ENCODE measurements around the gene PAFAH1B2.
A peak's percentile ranks its signal among the peaks of the same experiment; 100 is the strongest.
"Not testable (repeated sequence)": the region's sequence is repeated elsewhere in the genome, so short reads cannot be mapped to it uniquely, and the experiment has no call there.

The PAFAH1B2 gene, protein sequence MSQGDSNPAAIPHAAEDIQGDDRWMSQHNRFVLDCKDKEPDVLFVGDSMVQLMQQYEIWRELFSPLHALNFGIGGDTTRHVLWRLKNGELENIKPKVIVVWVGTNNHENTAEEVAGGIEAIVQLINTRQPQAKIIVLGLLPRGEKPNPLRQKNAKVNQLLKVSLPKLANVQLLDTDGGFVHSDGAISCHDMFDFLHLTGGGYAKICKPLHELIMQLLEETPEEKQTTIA

DNA sequence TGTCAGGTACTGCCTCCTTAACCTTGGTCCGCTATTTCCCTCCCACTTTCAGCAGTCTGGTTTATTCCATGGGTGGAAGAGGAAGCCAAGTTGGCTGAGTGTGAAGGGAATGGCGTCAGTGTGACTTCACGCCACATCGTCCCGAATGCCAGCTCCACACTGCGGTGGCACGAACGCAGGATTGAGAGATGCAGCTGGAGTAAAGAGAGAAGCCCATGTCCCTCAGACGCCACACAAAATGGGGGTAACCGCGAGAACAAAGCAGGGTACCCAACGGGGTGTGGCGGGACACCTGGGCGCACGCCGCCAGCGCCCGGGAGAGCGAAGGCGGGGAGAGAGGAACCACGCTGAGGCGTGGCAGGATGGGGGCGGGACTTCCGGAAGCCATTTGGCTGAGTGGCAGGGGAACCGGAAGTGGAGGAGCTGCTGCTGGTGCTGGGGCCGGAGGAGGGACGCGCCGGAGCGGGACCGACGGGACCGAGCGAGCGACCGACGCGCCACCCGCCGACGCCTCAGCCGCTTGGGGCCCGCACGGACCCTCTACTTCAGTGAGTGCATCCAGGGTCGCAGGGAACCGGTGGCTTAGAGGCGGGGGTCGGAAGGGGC, at the start of gene PAFAH1B2:
TSS of gene PAFAH1B2 (plus strand) at position 417 of the 606 bp plus-strand sequence. CDS start 8,161 bp downstream, outside the sequence.
- DNase-seq = peak; percentile 98

DNA sequence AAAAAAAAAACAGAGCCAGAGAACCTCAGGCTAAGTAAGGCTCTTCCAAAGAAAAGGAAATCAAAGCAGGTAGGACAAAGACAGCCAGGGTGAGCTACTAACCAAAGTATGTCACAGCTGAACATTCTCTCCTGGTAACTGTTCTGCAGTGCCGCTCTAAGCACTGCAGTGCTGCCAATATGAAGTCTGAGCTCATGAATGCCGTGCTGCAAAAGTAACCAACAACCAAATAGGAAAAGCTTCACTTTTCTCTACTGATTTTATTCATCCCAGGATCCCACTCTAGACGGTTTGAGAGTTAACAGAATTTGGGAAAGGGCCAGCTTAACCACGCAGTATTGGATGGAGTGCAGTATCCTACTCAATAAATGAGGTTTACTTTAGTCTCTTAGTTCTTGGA, 49.3 kb upstream of the PAFAH1B2 start:
- peak; percentile 7 for DNase-seq

DNA sequence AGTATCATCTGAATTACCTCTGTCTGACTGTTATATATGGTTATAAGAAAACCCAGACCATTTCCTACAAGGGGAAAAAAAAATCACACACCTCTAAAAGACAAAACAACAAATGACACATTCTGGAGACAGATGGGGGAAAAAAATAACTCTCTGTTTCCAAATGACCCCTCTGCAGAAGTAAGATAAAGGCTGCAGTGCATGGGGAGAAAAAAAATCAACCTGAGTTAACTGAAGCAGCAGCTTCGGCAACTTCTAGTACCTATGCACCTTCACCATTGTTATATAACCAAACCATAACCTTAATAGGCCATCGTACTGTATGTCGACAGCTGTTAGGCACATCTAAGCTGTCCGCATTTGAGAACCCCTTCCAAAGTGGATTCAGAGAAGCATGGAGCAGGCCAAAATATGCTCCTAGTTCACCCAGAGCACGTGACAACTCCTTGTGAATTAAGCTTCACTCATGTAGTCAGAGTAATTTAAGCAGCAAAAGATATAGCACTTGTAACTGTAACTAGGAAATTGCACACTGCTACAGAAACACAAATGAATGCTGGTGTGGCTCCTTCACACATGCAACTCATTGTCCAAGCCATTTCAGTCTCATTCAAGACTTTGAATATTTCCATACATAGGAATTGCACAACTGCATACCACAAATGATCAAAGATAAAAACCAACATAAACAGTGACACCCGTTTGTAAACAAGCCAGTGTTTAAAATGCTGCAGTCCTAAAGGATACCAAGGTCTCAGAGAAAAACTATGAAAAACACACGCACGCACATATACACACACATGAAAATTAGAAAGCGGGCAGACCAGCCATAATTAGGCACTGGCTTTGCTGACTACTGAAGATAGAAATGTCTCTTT, 48.6 kb upstream of the PAFAH1B2 start:
- DNase-seq = peak; percentile 49

DNA sequence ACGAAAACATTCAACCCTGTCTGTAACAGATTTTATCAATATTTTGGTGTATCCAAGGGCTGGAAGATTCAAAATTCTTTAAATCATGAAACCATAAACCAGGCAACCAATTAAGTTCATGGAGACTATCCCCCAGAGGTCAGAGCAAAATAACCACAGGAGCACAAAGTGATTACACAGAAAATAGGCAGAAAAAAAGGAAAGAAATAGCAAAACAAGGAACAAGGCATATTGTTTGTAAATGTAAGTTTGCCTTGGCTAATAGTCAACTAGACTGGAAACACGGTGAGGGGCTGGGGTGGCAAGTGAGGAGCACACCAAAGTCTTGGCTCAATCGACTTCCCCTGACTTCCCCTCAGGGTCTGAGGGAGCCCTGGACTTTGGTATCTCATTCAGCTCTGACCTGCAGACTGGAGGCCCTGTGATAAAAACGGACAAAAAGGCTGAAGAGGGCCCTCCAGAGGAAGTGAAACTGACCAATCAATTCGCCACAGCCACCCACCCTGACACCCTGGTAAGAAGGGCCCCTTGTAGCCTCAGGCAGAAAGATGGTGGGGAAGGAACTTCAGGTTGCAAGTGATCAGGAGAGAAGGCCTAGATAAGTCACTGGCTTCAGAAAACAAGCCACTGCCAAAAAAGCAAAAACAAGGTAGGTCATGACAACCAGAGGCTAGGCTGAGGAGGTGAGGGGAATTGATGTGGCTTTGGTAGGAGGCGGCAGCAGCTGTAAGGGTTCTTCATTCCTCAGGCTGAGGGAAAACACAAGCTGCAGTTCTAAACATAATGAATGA, 47.7 kb upstream of the PAFAH1B2 start:
- peak; percentile 54 for DNase-seq

DNA sequence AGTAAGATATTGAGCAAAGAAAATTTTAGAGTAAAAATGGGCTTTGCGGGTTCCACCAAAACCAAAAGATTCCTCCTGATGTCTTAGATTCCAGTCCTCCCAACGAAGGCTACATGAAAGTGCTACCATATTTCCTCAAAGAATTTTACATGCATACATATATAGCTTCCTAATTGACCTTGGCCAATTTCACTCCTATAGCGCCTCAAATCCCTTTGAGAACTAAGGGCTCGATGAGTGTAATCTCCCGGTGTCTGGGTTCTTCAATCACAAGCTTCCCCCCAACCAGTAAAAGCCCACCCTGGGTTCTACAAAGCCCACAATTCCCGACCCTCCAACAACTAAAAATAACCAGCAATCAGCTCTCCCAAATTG, 47.1 kb upstream of the PAFAH1B2 start:
- DNase-seq = no peak

DNA sequence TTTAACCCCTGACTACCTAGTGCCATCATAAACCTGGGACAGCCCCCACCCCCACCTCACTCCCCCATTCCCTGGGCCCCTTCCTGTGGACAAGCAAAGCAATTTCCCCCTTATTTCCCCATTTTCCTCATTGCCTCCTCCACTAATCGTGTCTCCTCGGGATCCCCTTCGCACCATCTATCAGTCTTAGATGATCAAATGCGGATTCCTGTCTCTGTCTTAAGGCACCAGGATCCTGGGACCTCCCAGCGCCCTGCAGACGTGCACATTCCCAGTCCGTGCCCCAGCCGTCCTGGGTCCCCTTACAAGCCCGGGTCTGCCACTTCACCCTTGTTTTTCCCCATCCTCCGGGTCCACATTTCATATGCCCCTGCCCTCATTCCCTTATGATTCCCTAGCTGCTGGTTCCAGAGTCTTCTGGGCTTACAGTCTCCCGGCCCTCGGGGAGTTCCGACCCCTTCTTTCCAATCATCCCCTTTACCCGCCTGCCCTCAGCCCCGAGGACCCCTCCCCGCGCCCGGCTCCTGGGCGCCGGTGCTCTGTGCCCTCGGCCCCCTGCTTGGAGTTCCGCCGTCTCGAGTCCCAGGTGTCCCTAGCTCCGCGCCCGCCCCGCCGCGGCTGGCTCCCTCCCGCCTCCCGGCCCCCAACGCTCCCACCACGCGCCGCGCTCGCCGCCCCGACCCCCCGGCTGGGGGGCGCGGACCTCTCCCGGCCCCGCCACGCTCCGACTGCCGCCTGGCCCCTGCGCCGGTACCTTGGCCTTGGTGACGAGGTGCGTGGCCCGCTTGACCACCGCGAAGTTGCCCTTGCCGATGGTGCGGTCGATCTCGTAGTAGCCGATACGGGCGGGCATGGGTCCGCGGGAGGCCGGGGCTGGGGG, 46.5 kb upstream of the PAFAH1B2 start:
- peak; percentile 35 for DNase-seq

DNA sequence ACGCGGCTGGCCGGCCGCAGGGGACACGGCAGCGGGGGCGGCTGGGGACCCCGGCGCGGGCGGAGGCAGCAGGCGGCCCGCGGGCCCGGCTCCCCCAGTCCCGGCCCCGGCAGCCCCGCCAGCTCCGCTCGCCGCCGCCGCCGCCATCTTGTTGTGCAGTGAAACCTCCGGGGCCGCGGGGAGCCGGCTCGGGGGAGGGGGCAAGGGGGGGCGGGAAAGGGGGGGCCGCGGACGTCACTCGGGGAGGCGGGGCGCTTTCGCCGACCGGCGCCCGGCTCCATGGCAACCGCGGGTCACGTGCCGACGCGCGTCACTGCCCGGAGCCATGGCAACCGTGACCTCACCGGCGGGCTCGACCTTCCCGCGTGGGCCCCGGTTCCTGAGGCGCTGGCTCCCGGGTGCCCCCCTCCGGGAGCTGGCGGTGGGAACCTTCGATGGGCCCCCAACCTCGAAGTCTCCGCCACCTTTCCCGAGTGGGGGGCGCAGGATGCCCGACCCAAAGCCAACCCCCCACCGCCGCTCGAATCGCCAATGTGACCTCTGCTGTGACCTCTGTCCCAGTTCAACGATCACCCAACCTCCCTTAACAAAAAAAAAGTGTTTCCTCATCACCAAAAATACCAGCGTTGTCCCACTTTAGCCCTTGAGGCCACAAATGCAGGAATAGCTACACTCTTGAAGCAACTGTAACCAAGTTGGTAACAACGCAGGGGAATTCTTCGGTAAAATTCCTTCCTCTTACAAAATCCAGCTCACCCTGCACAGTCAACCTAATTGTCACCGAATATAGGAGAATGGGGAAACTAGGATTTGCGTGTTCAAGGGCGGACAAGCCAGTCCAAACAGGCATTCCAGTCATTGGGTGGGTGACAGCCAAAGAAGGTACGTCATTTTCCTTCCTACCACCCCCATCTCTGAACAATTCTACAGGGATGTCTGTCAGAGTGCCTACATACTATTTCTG, 45.5 kb upstream of the PAFAH1B2 start, which contains the start of gene SIK3:
TSS of gene SIK3 (minus strand) at position 160 of the 964 bp plus-strand sequence. CDS start at position 147, 13 bp downstream.
- peak; percentile 95 for DNase-seq

DNA sequence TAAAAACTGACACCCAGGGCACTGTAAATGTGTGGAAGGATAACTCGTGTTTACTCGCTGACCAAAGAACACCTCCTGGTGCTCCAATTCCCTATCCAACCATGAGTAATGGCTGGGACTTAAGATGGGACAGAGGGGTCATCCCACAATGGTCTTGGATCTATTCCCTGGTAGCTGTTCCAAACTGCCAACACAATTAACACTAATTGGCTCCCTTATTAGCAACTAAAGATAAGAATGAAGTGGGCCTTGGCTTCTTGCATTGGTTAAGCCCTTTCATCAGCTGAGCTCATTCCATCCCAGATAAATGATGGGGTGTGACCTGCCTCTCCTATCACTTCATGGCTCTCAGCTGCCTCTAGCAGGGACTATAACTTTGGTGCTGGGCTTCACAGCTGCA, 44.4 kb upstream of the PAFAH1B2 start:
- DNase-seq = no peak

DNA sequence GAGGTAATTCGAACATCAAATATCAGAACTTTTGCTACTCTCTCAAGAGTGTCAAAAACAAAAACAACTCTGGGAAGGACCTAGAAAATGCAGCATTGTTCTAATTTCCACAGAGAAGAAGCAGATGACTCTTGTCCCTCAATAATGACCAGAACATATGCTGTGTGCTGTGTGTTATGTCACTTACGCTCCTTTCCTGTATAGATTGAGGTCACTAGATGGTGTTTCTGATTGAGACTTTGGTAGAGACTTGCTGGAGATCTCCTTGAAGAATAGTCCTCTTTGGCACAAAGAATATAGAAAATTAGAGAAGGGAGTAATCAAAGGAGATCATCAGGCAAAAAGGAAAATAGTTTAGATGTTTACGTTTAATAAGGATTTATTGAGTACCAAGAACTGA, 43.5 kb upstream of the PAFAH1B2 start:
- DNase-seq = no peak

DNA sequence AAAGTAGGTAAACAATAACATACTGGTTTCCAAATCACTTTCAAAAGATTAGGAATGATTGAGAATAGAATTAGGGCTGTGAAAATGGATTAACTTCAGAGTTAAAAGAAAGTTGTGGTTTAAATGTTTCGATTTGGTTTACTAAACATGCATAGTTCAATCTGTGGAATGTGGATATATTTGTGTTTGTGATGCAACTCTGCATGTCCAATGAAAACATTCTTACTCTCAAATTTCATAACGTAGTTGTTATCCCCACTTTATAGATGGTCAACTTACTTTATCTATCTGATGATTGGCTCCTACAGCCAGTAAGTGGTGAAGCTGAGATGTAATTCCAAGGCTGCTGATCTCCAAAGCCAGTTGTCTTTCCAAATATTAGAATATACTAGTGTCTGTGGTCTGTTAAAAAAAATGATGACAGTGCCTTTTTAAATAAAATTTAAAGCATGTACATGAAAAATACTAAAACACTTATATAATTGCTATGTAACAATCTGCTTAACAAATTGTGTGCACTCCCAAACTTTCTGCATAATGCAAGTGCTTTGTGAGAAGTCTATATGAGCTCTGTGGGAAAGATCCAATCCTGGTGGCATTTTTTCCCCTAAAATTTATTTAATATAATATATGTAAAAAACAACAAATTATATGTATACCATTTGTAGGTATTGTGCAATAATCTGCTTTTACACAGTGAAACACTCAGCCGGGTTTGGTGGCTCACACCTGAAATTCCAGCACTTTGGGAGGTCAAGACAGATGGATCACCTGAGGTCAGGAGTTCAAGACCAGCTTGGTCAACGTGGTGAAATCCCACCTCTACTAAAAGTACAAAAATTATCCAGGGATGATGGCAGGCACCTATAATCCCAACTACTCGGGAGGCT, 36.1 kb upstream of the PAFAH1B2 start:
- no peak for DNase-seq

DNA sequence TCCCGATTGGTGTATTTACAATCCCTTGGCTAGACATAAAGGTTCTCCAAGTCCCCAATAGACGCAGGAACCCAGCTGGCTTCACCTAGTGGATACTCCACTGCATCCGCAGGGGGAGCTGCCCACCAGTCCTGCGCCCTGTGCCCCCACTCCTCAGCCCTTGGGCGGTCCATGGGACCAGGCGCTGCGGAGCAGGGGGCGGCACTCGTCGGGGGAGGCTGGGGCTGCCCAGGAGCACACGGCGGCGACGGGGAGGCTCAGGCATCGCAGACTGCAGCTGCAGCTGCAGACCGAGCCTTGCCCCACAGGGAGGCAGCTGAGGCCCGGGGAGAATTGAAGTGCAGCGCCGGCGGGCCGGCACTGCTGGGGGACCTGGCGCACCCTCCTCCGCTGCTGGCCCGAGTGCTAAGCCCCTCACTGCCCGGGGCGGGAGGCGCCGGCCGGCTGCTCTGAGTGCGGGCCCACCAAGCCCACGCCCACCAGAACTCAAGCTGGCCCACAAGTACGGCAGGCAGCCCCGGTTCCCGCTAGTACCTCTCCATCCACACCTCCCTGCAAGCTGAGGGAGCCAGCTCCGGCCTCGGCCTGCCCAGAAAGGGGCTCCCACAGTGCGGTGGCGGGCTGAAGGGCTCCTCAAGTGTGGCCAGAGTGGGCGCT, 33.7 kb upstream of the PAFAH1B2 start:
- DNase-seq = no peak

DNA sequence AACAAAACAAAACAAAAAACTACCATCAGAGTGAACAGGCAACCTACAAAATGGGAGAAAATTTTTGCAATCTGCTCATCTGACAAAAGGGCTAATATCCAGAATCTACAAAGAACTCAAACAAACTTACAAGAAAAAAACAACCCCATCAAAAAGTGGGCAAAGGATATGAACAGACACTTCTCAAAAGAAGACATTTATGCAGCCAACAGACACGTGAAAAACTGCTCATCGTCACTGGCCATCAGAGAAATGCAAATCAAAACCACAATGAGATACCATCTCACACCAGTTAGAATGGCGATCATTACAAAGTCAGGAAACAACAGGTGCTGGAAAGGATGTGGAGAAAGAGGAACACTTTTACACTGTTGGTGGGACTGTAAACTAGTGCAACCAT, 31.6 kb upstream of the PAFAH1B2 start:
- not testable (repeated sequence) for DNase-seq

DNA sequence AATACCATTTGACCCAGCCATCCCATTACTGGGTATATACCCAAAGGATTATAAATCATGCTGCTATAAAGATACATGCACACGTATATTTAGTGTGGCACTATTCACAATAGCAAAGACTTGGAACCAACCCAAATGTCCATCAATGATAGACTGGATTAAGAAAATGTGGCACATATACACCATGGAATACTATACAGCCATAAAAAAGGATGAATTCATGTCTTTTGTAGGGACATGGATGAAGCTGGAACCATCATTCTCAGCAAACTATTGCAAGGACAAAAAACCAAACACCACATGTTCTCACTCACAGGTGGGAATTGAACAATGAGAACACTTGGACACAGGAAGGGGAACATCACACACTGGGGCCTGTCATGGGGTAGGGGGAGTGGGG, 31.1 kb upstream of the PAFAH1B2 start:
- not testable (repeated sequence) for DNase-seq

DNA sequence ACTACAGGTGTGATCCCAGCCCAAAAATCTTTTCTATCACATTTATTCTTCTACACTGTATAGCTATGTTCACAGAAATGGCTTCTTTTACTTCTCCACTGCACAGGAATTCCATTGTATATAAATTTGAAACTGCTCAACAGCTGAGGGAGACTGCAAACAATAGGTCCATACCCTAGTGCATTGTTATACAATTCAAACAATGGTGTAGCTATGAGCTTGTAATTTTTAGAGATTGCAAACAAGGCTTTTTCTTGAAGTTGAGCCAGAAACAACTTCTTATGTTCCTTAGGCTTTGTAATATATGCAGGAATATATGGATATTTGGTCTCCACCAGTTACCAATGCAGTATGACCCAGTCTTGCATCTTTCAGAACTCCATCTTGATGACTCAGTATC, 26.4 kb upstream of the PAFAH1B2 start:
- DNase-seq = no peak

DNA sequence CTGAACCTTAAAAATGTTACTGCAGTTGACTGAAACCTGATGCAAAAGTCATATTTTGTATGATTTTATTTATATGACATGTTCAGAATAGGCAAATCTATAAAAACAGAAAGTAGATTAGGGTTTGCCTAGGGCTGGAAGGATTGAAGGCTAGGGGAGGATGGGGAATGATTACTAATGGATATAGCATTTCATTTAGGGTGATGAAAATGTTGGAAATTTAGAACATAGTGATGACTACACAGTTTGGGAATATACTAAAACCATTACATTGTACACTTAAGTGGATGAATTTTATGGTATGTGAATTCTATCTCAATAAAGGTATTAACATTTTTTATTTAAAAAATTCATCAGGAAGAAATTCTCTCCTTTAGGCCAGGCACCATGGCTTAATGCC, 22.9 kb upstream of the PAFAH1B2 start:
- DNase-seq = no peak

DNA sequence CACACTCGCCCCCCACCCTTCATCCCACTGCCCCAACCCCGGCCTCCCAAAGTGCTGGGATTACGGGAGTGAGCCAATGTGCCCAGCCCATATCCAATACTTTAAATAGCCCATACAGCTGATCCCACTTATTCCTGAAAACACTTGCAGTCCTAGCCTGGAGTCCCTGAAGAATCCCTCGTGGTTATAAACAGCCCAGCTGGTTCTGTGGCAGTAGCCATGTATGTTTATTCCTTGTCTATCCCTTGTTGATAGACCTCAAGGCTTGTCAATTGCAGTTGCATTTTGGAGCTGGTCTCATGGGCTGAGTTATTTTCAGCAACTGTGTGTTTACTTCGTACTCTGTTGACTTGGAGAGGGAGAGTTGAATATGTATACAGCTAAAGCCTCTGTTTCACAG, 21.5 kb upstream of the PAFAH1B2 start:
- DNase-seq = no peak

DNA sequence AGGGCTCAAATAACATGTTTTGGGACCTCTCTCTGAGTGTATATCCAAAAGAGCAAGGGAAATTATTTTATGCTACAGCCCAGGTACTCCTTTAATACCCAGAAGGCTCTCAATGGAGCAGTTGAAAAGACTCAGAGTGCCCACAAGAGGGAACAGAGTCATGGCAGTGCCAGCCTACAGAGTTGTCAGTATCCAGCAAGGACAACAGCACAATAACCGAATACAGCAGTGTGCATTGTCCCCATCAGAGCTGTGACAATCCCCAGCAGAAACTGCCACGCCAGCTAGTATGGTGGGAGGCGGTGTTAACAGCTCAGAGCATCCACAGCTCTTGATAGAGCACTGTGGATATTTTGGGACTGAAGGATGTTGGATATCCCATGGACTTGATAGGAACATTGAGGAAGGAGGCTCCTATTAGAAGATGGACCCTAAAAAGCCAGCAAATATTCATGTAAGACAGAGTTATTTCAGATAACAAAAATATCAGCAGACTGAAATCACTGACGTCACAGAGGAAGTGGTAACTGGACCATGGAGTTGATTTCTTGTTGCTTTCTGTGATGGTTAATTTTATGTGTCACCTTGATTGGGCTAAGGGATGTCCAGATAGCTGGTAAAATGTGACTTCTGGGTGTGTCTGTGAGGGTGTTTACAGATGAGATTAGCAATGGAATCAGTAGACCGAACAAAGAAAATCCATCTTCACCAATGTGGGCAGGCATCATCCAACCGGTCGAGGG, 17.7 kb upstream of the PAFAH1B2 start:
- no peak for DNase-seq

DNA sequence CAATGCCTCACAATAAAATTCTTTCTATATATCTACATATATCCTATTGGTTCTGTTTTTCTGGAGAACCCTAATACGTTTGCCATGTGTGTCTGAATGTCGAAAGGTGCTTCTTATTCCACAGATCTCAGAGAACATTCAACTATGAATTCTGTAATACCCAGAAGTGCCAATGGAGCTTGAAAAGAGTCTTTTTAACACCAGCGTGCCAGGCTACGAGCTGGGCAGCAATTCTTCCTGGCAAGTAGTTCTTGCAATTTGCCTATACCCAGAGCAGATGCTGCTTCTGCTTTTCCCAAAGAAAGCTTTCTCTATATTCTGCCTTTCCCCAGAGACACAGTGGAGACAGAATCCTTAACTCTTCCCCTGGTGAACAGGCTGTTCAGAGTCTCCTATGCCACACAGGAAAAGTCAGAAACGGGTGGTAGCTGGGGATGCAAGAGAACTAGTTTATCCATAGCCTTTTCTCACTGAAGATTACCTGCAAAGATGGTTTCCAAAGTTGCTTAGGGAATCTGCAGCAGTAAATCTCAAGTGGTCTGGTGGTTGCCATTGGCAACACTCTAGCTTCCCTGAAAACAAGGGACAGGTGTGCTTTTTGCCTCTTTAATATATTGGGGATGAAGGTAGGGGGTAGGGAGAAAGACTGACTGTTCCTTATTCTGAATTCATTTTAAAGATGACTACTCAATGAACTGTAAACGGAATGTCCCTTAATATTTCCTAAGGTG, 16.8 kb upstream of the PAFAH1B2 start:
- no peak for DNase-seq

Measured in activated CD4-positive, alpha-beta T cell treated with anti-CD3 and anti-CD28 coated beads, Interleukin-2, Interleukin-6, amounts not matched to agents 100 ng/mL and 50 ng/mL, durations not matched to agents 16 hours and 8 hours (primary cell).